Karpas-422 (cell line): ENCODE results near the gene TMEM18. TPM values are rescaled to one million over a fixed set of nuclear protein-coding genes. Genes with fewer than 3 reads are reported as not detected.
A peak's percentile ranks its signal among the peaks of the same experiment; 100 is the strongest.

Source experiments
- DNase-seq: peaks from one replicate; pipeline ENCODE4 v3.0.0-alpha.2; 2015
- H2AFZ ChIP-seq: fragments of 200-600 bp; sonication (generic); 2 replicates; pipeline ENCODE4 v1.6.1; 2014; ENCODE audit warnings: antibody characterized with exemption, low read length, mixed read lengths
- H3K27ac ChIP-seq: fragments of 200-600 bp; sonication (generic); 2 replicates; pipeline ENCODE4 v1.5.1; 2014; ENCODE audit warnings: mild to moderate bottlenecking, low read length, moderate library complexity
- H3K27me3 ChIP-seq: fragments of 200-600 bp; sonication (generic); 2 replicates; pipeline ENCODE4 v1.6.1; 2014; ENCODE audit warnings: low read length, mixed read lengths
- H3K36me3 ChIP-seq: fragments of 200-600 bp; sonication (generic); 2 replicates; pipeline ENCODE4 v1.6.1; 2014; ENCODE audit warnings: low read length, mixed read lengths; ENCODE audit not compliant: insufficient read depth
- H3K4me1 ChIP-seq: fragments of 200-600 bp; sonication (generic); 2 replicates; pipeline ENCODE4 v1.6.1; 2014; ENCODE audit warnings: mild to moderate bottlenecking, low read length, mixed read lengths
- H3K4me2 ChIP-seq: fragments of 200-600 bp; sonication (generic); 2 replicates; pipeline ENCODE4 v1.6.1; 2014; ENCODE audit warnings: low read length, low read depth, mild to moderate bottlenecking; ENCODE audit not compliant: poor library complexity, severe bottlenecking
- H3K4me3 ChIP-seq: fragments of 200-600 bp; sonication (generic); 2 replicates; pipeline ENCODE4 v1.5.1; 2014; ENCODE audit warnings: mild to moderate bottlenecking, antibody characterized with exemption, low read length, mixed read lengths
- H3K79me2 ChIP-seq: fragments of 200-600 bp; sonication (generic); 2 replicates; pipeline ENCODE4 v1.6.1; 2014; ENCODE audit warnings: mild to moderate bottlenecking, low read length, mixed read lengths
- H3K9ac ChIP-seq: fragments of 200-600 bp; sonication (generic); 2 replicates; pipeline ENCODE4 v1.6.0; 2014; ENCODE audit warnings: low read length
- H3K9me2 ChIP-seq: fragments of 200-600 bp; sonication (generic), shearing (Covaris generic); replicated peaks from 2 replicates; pipeline ENCODE4 v1.6.0; 2014; ENCODE audit warnings: mild to moderate bottlenecking, low read length, moderate library complexity; ENCODE audit not compliant: insufficient read depth
- H3K9me3 ChIP-seq: fragments of 300-700, 200-600 bp; sonication (generic); 2 replicates; pipeline ENCODE4 v1.6.1; 2014; ENCODE audit warnings: low read length, mixed read lengths
- H4K20me1 ChIP-seq: fragments of 200-600 bp; sonication (generic); 2 replicates; pipeline ENCODE4 v1.6.1; 2014; ENCODE audit warnings: mild to moderate bottlenecking, antibody characterized with exemption, low read length, low read depth; ENCODE audit not compliant: insufficient read depth
- total RNA-seq: library from RNA; depleted of rRNA; stranded (reverse); fragments of >200 nt; shearing (Covaris generic); gene quantifications from 2 replicates; pipeline ENCODE4 v1.2.3, GENCODE V29; 2014; ENCODE audit warnings: low replicate concordance

TMEM18 gene
- total RNA-seq, 1 experiment from 2014 or later: 48.6 TPM

GRCh38 chr2:643334-643733, 33.9 kb downstream of the TMEM18 start:
- Histone ChIP-seq H4K20me1 (no peaks in the 10 kb centered on the region), H3K9me2 (no peaks in the 10 kb centered on the region), H3K79me2 (no peaks in the 10 kb centered on the region), H3K27ac (no peak overlapping the region), H2AFZ (no peak overlapping the region), H3K9ac (no peak overlapping the region), H3K36me3 (no peaks in the 10 kb centered on the region), H3K4me2 (no peak overlapping the region), H3K4me1 (peaks cover 62% of the 10 kb centered on the region), H3K27me3 (no peaks in the 10 kb centered on the region), H3K4me3 (no peak overlapping the region), H3K9me3 (no peaks in the 10 kb centered on the region)
- no peak for DNase-seq

GRCh38 chr2:641872-642815, 35.1 kb downstream of the TMEM18 start:
- Histone ChIP-seq H3K27ac (no peak overlapping the region), H3K4me1 (peaks cover 52% of the 10 kb centered on the region), H3K9me3 (no peaks in the 10 kb centered on the region), H4K20me1 (no peaks in the 10 kb centered on the region), H2AFZ (no peak overlapping the region), H3K9me2 (no peaks in the 10 kb centered on the region), H3K36me3 (no peaks in the 10 kb centered on the region), H3K9ac (no peak overlapping the region), H3K4me3 (no peak overlapping the region), H3K27me3 (no peaks in the 10 kb centered on the region), H3K4me2 (no peak overlapping the region), H3K79me2 (no peaks in the 10 kb centered on the region)
- DNase-seq: no peak

DNA sequence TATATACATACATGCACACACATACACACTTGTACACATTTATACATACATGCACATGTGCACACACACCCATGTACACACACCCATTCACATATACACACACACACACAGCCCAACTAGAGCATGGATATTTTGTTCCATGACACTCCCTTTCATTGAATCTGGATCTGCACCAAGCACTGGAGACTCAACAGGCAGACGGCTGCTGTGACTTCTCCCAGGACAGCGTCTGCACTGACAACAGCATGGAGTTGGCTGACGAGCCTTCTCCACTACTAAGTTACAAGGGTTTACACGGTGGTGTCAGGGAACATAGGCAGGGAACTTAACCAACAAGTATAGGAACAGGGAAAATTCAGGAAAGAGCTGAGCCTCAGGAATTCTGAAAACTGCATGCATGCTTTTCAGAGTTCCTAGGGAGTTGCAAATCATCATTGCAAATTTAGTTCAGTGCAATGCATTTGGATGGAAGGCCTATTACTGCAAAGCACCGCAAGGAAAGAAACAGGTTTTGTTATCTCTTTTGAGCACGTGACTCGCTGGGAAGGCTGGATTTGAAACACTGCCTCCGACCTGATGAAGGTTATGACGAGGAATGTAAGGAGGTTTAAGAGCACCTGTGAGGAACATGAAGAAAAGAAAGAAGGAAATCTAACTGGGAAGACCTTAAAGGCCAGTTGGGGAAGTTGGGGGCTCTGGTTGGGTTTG, 35.9 kb downstream of the TMEM18 start:
- H3K9me3 ChIP-seq: no peaks in the 10 kb centered on the region
- H3K4me3 ChIP-seq: no peak overlapping the region

GRCh38 chr2:639703-640102, 37.5 kb downstream of the TMEM18 start:
- no peak overlapping the region for H3K27ac ChIP-seq
- H3K27me3 ChIP-seq: no peaks in the 10 kb centered on the region
- peak overlapping the region; percentile 50 for H3K4me2 ChIP-seq
- H2AFZ ChIP-seq: no peak overlapping the region
- H3K36me3 ChIP-seq: no peaks in the 10 kb centered on the region
- DNase-seq: no peak
- H3K4me3 ChIP-seq: no peak overlapping the region
- no peaks in the 10 kb centered on the region for H3K79me2 ChIP-seq
- H3K9me2 ChIP-seq: no peaks in the 10 kb centered on the region
- H4K20me1 ChIP-seq: no peaks in the 10 kb centered on the region
- H3K9me3 ChIP-seq: no peaks in the 10 kb centered on the region
- peaks cover 27% of the 10 kb centered on the region for H3K4me1 ChIP-seq
- H3K9ac ChIP-seq: 0 out of 2 replicates have a peak overlapping the region, but pooled peaks have one; percentile 10

More for the DNA sequence above, 35.9 kb downstream of the TMEM18 start:
- no peaks in the 10 kb centered on the region for H3K79me2 ChIP-seq
- no peaks in the 10 kb centered on the region for H3K27me3 ChIP-seq
- no peak overlapping the region for H3K4me2 ChIP-seq
- no peaks in the 10 kb centered on the region for H4K20me1 ChIP-seq
- no peak overlapping the region for H3K9ac ChIP-seq
- H3K27ac ChIP-seq: no peak overlapping the region
- H3K4me1 ChIP-seq: peaks cover 43% of the 10 kb centered on the region
- H3K9me2 ChIP-seq: no peaks in the 10 kb centered on the region
- H3K36me3 ChIP-seq: no peaks in the 10 kb centered on the region
- H2AFZ ChIP-seq: no peak overlapping the region
- no peak for DNase-seq

DNA sequence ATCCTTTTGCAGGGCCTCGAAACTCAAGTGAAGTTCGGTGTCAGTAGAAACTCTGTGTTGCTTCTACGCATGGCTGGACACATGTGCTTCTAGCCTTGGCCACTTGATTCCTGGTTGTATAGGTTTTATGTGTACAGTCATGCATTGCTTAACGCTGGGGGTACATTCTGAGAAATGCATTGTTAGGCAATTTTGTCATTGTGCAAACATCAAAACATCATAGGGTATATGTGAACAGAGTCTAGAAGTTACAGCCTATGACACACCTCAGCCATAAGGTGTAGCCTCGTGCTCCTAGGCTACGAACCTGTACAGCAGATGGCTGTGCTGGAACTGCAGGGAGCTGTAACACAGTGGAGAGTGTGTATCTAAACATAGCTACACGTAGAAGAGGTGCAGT, 39.4 kb downstream of the TMEM18 start:
- peaks cover 25% of the 10 kb centered on the region for H3K4me1 ChIP-seq
- no peaks in the 10 kb centered on the region for H3K79me2 ChIP-seq
- H4K20me1 ChIP-seq: no peaks in the 10 kb centered on the region
- no peaks in the 10 kb centered on the region for H3K27me3 ChIP-seq
- no peak overlapping the region for H3K27ac ChIP-seq
- no peaks in the 10 kb centered on the region for H3K9me2 ChIP-seq
- no peak overlapping the region for H3K4me3 ChIP-seq
- H2AFZ ChIP-seq: no peak overlapping the region
- H3K9ac ChIP-seq: no peak overlapping the region
- no peaks in the 10 kb centered on the region for H3K36me3 ChIP-seq
- no peak overlapping the region for H3K4me2 ChIP-seq
- no peak for DNase-seq
- no peaks in the 10 kb centered on the region for H3K9me3 ChIP-seq

- Histone ChIP-seq H3K4me3 (no peak overlapping the region), H3K9me2 (no peaks in the 10 kb centered on the region), H3K79me2 (no peaks in the 10 kb centered on the region), H2AFZ (no peak overlapping the region), H3K9ac (no peak overlapping the region), H3K4me1 (peaks cover 25% of the 10 kb centered on the region), H3K9me3 (no peaks in the 10 kb centered on the region), H3K27me3 (no peaks in the 10 kb centered on the region), H3K36me3 (no peaks in the 10 kb centered on the region), H4K20me1 (no peaks in the 10 kb centered on the region), H3K4me2 (no peak overlapping the region), H3K27ac (no peak overlapping the region)
- no peak for DNase-seq
These were observed 39.8 kb downstream of the TMEM18 start for GRCh38 chr2:637406-637776.

DNA sequence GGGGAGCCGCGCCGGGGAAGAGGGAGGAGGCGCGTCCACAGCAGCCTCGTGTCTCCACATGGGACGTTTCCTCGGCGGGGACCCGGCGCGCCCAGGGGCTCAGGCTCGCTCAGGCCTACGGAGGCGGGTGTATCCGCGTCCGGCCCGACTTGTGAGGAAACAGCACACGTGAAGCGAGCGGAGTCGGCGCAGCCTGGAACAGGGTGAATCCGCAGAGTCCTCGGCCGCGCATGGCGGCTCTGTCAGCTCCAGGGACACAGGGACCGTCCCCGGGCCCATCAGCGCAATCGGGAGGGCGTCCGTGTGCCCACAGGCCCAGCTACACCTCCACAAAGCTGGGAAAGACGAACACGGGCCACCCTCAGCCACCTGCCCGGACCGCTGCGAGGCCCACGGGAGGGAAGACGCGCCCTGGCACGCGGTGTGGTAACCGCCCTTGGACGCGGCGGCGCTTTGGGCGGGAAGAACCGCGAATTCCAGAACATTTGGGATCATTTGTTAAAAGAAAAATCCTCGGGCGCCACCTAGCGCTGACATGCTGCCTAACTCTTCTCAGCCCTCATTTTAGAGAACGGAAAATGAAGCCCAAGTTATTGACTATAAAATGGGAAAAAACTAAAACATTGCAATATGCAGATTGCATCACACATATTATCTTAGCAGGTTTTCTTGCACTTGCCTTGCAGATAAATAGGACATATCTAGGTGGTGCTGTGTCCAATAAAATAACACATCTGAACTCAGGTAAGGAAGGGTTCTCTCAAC, 40.4 kb downstream of the TMEM18 start:
- H4K20me1 ChIP-seq: no peaks in the 10 kb centered on the region
- no peak overlapping the region for H3K27ac ChIP-seq
- H3K79me2 ChIP-seq: no peaks in the 10 kb centered on the region
- peaks cover 25% of the 10 kb centered on the region for H3K4me1 ChIP-seq
- no peaks in the 10 kb centered on the region for H3K9me2 ChIP-seq
- no peaks in the 10 kb centered on the region for H3K36me3 ChIP-seq
- no peaks in the 10 kb centered on the region for H3K9me3 ChIP-seq
- no peak overlapping the region for H2AFZ ChIP-seq
- no peak overlapping the region for H3K4me2 ChIP-seq
- H3K27me3 ChIP-seq: no peaks in the 10 kb centered on the region
- H3K9ac ChIP-seq: no peak overlapping the region
- peak; percentile 74 for DNase-seq
- H3K4me3 ChIP-seq: no peak overlapping the region
